Measurements from ENCODE around the gene SETD5.

The SETD5 gene

DNA sequence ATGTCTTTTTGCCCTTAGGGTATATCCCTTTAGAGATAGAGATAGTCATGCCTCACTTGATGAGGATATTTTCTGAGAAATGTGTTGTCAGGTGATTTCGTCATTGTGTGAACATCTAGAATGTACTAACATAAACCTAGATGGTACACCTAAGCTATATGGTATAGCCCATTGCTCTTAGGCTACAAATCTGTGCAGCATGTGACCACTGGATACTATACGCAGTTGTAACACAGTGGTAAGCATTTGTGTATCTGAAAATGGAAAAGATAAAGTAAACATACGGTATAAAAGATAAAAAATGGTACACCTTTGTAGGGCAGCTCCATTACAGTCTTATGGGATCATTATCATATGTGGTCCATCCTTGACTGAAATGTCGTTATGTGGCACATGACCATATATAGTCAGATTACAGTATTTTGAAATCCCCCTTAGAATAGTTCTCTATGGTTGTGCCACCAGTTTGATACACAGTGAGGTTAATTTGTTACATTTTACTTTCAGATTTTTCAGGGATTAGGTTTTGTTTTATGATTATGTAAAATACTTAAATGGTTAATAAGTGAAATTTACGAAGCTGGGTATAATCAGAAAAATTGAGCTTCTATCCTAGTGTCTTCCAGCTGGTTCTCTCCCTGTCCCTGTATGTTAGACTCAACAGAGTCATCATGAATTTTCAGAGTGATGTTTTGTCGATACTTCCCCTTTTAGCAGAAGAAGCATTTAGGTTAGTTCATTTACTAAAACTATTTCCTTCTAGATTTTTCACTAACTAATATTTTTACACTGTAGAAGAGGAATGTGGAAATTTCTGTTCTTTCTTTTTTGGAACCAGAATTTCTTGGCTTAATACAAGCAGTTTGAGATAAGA is 12.8 kb downstream of the SETD5 start:
- no peak for DNase-seq (ENCODE audit: low spot score)

DNA sequence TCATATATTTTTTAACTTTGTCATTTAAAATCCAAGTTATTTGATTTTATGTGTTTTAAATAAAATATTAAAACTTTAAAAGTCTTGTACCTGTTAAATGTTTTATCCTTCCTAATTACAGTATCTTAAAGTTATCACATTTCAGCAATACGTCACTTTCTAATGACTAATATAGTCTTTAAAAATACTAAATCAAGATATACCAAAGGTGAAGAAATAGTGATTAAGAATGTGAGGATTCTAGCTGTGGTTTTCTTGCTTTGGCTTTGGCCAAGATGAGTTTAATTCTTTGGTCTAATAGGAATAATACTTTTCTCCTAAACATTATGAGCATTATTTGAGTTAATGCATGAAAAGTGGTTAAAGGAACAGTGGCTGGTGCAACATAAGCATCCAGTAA is 13.9 kb downstream of the SETD5 start:
- no peak for DNase-seq (ENCODE audit: low spot score)

DNA sequence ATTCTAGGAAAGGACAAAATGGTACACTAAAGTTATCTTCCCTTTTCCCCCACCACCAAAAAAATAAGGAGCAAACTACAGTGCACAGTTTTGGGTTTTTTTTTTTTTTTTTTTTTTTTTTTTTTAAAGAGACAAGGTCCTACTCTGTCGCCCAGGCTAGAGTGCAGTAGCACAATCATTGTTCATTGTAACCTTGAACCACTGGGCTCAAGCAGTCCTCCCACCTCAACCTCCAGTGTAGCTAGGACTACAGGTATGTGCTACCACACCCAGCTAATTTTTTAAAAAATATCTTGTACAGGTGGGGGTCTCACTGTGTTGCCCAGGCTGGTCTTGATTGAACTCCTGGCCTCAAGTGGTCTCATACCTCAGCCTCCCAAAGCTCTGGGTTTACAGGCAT is 14.9 kb downstream of the SETD5 start:
- DNase-seq (ENCODE audit: low spot score) = no peak

DNA sequence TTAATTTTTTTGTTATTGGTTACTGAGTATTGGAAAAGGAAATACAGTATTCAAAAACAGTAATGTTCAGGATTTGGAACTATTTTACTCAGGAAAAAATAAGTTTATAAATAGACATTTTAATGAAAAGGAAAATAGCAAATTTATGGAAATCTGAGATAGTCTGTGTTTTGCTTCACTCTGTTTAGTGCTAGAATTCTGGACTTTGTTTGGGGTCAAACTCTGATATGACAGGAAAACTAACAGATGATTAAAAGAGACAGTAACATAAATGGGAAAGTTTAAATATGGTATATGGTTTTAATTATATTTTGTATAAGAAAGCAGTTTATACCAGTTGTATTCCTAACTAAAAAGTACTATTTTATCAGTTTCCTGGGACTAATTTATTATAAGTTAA is 17.4 kb downstream of the SETD5 start:
- DNase-seq (ENCODE audit: low spot score) = no peak

DNA sequence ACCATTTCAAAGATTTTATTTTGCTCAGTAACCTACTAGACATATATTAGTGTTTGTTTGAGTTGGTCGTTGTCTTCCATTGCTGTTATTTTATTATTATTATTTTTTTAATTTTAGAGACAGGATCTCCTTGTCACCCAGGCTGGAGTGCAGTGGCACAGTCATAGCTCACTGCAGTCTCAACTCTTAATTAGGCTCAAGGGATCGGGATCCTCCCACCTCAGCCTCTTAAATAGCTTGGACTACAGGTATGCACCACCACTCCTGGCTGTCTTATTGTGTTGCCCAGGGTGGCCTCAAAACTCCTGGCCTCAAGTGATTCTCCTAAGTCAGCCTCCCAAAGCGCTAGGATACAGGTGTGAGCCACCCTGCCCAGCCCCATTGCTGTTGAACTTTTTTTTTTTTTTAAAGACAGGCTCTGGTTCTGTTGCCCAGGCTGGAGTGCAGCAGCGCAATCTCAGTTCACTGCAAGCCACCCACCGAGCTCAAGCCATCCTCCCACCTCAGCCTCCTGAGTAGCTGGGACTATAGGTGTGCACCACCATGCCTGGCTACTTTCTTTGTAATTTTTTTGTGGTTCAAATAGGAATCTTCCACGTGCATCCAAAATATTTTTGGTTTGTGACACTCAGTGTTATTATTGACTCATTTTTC is 18.2 kb downstream of the SETD5 start:
- no peak for DNase-seq (ENCODE audit: low spot score)

DNA sequence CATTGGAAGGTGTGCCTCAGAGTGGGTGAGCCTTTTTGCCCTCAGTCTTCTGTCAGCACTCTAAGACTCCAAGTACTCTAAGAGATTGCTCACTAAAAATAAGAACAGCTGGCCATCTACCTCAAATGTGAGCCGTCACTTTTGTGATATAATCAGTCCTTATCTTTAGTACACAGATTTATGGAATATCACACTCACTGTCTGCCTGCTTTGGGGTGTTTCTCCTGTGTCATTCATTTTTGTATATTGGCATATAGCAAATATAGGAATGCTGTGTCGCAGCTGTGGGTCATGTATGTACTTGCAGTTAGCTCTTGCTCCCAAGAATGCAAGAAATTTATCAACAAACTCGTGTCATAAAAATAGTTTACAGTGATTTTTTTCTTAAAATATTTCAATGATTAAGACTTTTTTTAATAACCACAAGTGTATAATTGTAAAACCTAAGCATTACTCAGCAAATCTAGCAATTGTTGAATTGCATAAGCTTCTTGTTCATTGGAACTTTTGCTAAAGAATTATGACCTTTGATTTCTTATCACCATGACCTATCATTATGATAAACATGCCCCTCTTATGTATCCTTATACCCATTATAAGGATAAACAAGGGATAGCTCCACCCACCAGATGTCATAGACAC is 18.8 kb downstream of the SETD5 start:
- DNase-seq (ENCODE audit: low spot score) = no peak

DNA sequence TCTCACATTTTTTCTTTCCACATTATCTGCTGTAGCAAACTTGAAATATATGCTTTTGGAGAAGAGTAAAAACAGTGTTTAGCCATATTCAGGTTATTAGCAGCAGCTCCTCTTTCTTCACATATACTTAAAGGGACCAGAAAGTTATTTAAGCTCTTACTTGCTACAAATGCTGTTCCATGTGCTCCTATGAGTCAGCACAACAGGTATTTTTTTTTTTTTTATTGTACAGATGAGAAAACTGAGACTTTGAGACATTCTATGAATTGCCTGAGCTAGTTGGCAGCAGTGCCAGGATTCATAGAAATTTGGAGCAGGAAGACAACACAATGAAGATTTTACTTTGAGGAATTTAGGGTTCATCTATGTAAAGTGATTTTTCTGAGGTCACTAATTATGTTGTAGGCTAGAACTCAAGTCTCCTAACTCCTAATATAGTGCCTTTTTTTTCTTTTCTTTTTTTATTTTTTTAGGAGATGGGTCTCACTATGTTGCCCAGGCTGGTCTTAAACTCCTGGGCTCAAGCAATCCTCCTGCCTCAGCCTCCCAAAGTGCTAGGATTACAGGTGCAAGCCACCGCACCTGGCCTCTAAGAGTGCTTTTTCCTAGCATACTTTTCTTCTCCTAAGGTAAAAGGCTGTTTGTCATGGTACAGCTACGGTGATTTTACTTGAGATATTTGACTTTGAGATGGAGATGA is 23.6 kb downstream of the SETD5 start:
- DNase-seq (ENCODE audit: low spot score) = no peak

DNA sequence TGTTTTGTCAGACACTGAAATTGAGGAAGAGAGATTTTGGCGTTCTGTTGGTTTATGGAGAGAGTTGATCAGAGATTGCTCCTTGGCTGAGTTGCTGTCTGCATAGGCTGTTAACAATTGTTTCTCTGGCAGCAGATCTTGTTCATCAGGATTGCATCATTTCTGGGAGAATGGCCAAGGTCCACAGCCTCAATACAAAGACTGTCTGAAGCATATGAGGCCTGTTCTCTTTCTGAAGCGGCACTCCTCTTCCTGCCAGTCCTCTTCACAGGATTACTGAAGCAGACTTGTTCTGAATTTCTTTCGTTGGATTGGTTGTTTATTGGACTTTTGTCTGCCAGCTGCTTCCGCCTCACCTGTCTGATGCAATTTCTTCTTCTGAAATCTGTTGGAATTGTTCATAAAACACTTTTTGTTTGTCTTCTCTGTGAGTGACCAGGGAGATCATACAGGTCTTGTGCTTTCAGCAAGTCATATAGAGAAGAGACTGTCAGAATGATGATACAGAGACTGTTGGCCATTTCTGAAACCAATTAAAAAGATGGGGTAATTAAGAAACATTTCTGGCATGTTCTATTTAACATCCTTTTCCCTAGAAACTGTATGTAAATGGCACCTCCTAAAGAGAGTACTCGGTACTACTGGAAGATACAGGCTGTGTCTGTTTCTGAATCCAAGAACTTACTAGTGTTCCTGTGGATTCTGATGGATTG is 25.5 kb downstream of the SETD5 start:
- DNase-seq (ENCODE audit: low spot score) = peak; percentile 83

DNA sequence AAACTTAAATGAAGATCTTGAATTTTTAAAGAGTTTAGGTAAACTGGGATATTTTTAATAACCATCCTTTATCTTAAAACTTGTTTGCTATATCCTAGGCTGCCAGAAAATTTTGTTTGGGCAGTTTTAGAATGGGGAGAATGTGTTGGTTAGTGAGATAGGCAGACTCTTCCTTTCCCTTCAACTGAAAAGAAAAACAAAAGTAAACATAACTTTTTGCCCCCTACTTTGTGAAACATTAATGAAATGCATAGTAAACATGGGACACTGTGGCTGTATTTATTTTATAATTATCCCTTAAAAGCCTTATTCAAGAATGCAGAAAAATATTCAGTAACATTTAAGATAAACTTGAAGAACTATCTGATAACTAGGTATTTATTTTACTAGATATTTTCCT is 31.0 kb downstream of the SETD5 start:
- no peak for DNase-seq (ENCODE audit: low spot score)

DNA sequence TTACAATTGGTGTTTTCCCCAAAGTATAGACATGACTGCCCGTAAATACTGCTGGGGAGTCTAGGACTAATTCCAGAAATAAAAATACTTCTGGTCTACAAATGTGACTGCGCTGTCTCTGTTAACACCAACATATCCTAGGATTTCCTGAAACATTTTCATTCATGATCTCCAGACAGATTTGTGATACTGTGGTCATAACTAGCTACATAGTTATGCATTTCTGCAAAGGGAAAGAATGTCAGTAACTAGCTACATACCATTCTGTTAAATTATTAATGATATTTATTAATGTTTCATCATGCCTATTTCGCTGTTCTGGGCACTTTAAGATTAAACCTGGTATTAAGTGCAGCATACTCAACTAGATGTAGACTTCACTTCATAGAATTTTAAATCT is 33.3 kb downstream of the SETD5 start:
- DNase-seq (ENCODE audit: low spot score) = no peak

DNA sequence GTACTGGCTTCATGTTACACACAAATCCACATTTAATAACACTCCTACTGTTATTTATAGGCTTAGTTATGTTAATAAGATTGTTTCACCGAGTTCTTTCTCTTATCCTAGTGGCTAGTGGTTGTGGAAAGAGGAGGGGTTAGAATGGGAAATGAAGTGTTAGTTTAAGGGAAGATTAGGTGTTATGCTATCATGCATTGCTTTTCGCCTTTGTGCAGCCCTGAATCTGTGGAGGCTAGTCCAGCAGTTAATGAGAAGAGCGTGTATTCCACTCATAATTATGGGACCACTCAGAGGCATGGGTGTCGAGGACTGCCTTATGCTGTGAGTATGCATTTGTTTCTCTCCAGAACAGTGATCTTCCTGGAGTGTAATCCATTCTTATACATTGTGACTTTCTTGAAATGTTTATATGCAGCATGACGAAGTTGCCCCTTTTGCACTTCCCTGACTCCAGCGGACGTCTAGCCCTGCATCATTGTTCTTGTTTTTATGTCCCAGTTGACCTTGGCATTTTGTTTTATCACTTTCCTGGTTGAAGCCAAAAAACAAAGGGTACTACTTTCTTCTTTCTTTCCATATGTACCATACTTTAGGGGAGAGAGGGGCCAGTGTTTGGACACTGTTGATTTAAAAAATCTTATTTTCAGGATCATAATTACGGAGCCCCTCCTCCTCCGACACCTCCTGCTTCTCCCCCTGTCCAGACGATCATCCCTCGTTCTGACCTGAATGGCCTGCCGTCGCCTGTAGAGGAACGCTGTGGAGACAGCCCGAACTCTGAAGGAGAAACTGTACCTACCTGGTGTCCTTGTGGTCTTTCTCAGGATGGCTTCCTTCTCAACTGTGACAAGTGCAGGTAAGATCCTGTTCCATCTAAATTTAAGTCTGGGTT is 36.5 kb downstream of the SETD5 start:
- DNase-seq (ENCODE audit: low spot score) = no peak

DNA sequence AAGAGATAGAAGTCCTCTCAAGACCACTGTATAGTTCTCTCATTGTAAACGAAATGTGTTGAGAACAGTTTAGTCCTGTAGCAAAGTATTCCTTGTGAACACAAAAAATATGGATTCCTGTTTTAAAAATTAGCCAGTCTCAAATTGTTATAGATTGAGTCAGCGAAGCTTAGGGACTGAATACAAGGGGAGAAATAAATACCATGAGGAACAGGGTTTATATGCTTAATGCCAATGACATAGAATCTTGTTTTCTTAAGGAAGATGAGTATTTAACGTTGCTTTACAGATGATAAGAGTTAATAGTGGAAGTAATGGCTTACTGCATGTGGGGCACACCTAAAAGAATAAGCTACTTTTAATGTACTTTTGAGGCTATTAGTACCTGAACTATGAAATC is 37.9 kb downstream of the SETD5 start:
- no peak for DNase-seq (ENCODE audit: low spot score)

DNA sequence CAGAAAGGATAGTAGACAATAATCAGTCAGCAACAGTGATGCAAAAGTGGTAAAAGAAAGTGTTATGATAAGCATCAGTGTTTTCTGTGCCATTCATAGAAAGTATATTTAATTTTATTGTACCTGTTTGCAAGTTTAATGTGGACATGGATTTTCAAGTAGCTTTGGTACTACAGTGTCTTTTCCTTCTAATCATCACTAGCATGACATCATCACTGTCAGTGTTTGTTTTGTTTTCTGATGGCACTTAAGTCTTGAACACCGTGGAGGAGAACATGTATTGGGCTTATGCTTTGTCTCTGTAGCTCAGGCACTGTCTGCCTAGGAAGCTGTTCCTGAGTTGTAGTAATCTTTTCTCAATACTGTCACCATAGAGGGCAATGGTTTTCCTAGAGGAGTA is 41.9 kb downstream of the SETD5 start:
- DNase-seq (ENCODE audit: low spot score) = no peak

DNA sequence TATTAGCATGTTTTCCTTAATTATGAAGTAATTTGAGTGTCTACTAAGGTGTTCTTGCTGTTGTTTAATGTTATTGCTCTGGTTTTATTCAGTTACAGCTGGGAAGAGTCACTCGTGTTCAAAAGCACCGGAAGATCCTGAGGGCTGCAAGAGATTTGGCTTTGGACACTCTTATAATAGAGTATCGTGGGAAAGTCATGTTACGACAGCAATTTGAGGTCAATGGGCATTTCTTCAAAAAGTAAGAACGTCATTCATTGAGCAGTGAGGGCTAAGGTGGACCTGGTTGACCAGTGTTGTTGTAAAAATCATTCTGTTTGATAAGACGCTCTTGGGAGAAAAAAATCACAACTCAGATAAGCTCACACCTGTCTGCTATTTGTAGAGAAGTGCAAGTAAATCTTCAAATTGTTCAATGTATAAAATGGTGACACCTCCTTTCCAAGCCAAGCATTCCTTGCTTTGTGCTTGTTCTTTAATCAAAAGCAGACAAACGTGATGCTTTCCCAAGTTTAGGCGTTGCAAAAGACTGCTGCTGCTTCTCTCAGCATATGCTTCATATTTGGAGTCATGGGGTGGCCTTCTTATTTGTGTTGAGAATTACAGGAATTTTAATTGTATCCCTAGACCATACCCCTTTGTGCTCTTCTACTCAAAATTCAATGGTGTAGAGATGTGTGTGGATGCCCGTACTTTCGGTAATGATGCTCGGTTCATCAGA is 44.2 kb downstream of the SETD5 start:
- no peak for DNase-seq (ENCODE audit: low spot score)

DNA sequence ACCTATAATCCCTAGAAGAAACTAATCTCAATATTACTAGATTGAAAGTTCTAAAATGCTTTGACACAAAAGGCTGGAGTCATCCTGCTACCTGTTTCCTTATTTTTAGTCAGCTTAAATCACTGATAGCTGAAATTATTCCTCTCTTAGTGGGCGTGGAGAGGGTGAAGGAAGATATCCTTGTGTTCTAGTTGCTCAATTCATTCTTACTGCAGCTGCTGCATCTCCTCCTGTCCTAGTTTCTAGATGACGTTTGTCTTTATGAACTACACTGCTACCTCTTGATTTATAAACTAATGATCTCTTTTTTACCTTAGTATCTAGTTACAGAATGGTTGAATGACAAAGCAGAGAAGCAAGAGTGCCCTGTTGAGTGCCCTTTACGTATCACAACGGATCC is 50.7 kb downstream of the SETD5 start:
- DNase-seq (ENCODE audit: low spot score) = no peak

DNA sequence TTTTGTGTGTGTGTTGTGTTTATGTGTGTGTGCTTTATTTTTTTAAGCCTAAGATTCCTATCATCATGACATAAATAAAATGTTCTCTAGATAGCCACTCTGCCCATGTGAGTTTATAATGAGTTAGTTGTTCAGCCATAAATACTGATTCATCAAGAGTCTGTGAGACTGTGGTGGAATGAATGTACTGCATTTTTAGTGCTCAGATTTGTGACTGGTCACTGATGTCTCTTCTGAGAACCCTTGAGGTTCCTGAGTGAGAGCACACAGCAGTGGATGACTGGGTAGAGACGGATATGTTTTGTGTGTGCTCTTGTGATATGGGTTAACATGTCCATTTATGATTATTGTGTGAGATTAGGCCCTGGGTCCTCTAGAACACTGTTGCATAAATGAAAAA is 51.2 kb downstream of the SETD5 start:
- DNase-seq (ENCODE audit: low spot score) = no peak

DNA sequence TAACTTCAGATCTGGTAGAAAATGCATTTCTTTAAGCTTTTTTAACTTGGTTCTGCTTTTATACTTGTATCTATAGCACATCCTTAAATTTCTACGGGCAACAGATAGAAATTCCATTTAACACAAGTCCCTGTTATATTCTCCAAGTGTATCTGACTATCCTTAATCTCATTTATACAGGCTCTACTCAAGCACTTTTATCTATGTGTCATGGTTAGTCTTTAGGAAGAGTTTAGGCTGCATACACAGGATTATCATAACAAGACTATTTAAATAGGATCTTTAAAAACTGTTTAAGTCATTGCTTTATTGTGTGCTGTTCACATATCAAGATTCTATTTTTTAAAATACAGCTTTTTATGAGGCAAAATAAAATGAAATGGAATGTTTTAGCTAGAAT is 52.7 kb downstream of the SETD5 start:
- no peak for DNase-seq (ENCODE audit: low spot score)

DNA sequence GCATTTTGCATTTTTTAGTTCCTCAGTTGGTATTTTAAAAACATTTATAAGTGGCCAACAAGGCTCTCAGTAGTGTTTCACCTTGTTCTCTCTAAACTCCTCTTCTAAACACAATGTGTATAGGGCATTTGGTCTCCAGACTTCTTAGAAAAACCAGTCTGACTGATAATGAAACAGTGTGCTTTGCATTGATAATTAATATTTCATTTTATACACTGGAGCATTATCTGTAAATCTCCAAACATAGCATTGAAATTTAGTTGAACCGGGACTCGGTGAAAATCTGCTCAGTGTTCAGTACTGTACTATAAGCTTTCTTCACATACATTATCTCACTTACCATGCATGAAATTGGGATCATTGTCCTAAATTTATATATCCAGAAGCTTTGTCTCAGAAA is 53.6 kb downstream of the SETD5 start:
- DNase-seq (ENCODE audit: low spot score) = no peak

DNA sequence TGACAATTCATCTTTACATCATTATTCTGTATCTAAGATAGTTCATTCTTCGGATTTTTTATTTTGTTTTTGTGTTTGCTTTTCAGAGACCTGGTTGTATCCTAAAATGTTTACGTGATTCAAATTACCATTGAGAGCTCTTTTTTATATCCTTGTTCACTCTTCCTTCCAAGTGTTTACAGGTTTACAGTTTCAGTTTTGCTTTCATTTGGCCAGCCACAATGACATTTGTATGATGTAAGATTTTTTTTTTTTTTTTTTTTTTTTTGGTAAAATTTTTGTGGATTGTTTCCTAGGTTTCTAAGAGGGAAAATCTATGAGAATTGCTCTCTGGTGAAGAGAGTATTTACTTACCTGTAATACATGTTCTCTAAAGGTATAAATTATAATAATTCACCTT is 55.0 kb downstream of the SETD5 start:
- DNase-seq (ENCODE audit: low spot score) = no peak

DNA sequence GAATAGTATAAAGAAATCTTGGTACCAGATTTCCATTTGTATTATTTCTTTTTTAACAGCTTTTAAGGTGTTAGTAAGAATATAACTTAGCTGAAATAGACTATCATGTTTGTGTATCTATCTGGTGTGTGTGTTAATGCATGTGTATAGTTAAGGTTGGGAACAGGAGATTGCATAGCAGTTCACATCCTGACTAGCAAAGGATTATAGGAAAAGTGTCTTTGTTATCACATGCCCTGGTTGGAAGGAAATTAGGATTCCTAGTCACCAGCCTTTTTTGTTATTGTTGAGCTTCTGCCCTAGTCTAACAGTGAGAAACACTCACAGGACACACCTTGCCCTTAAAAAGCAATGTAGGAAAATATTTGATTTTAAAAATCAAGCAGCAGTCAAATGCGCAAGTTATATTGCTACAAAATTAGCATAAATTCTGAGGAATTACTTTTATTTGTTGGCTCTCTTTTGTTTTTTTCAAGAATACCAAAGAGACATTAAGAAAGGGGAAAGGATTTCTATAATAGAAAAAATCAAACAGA is 58.2 kb downstream of the SETD5 start:
- DNase-seq (ENCODE audit: low spot score) = no peak

Data from SK-N-DZ (cell line).